Ishikawa (cell line): ENCODE results near the gene CAPN11.

Experiments used
- CREB1 ChIP-seq: IDR thresholded peaks from 2 replicates; pipeline ENCODE4 v1.6.1; 2012; ENCODE audit warnings: low read depth
- EGR1 ChIP-seq: IDR thresholded peaks from 2 replicates; pipeline ENCODE4 v1.6.1; 2012
- NFIC ChIP-seq: IDR thresholded peaks from 2 replicates; pipeline ENCODE4 v1.6.1; 2012
- RAD21 ChIP-seq: IDR thresholded peaks from 2 replicates; pipeline ENCODE4 v1.6.1; 2012; ENCODE audit warnings: low read depth
- USF1 ChIP-seq: IDR thresholded peaks from 2 replicates; pipeline ENCODE4 v1.6.1; 2012
- ZBTB7A ChIP-seq: IDR thresholded peaks from 2 replicates; pipeline ENCODE4 v1.6.1; 2012; ENCODE audit warnings: low read depth
- TF ChIP-seq, protein P1 (sequence below): IDR thresholded peaks from 2 replicates; pipeline ENCODE4 v1.6.1; 2012; ENCODE audit warnings: low read depth, mild to moderate bottlenecking
- TF ChIP-seq, protein P2 (sequence below): IDR thresholded peaks from 2 replicates; pipeline ENCODE4 v1.6.1; 2012

The CAPN11 gene

GRCh38 chr6:44232676-44233566, 74.3 kb downstream of the CAPN11 start:
- no peak for TF ChIP-seq RAD21
- TF ChIP-seq EGR1: no peak
- TF ChIP-seq, protein P1, sequence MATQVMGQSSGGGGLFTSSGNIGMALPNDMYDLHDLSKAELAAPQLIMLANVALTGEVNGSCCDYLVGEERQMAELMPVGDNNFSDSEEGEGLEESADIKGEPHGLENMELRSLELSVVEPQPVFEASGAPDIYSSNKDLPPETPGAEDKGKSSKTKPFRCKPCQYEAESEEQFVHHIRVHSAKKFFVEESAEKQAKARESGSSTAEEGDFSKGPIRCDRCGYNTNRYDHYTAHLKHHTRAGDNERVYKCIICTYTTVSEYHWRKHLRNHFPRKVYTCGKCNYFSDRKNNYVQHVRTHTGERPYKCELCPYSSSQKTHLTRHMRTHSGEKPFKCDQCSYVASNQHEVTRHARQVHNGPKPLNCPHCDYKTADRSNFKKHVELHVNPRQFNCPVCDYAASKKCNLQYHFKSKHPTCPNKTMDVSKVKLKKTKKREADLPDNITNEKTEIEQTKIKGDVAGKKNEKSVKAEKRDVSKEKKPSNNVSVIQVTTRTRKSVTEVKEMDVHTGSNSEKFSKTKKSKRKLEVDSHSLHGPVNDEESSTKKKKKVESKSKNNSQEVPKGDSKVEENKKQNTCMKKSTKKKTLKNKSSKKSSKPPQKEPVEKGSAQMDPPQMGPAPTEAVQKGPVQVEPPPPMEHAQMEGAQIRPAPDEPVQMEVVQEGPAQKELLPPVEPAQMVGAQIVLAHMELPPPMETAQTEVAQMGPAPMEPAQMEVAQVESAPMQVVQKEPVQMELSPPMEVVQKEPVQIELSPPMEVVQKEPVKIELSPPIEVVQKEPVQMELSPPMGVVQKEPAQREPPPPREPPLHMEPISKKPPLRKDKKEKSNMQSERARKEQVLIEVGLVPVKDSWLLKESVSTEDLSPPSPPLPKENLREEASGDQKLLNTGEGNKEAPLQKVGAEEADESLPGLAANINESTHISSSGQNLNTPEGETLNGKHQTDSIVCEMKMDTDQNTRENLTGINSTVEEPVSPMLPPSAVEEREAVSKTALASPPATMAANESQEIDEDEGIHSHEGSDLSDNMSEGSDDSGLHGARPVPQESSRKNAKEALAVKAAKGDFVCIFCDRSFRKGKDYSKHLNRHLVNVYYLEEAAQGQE: no peak
- TF ChIP-seq, protein P2, sequence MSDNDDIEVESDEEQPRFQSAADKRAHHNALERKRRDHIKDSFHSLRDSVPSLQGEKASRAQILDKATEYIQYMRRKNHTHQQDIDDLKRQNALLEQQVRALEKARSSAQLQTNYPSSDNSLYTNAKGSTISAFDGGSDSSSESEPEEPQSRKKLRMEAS: no peak

GRCh38 chr6:44233567-44234100, 75.0 kb downstream of the CAPN11 start:
- TF ChIP-seq EGR1 (no peak), NFIC (no peak), ZBTB7A (no peak), CREB1 (no peak), USF1 (no peak)
